BJ (cell line): ENCODE measurements around the gene SNX27. TPM values are rescaled to one million over a fixed set of nuclear protein-coding genes. Genes with fewer than 3 reads are reported as not detected.
A peak's percentile ranks its signal among the peaks of the same experiment; 100 is the strongest.

Experiments used
- CTCF ChIA-PET: fragments of 350-600 bp; formaldehyde crosslinking; extraction: SDS; loops from one replicate; lab custom pipeline; 2021; ENCODE audit warnings: antibody characterized with exemption, inconsistent platforms; lab: Yijun Ruan, JAX
- POLR2A ChIA-PET: fragments of 300-600 bp; sonication (Branson Sonifier 250); formaldehyde crosslinking; extraction: SDS; loops from one replicate; lab custom pipeline; 2021; ENCODE audit warnings: antibody characterized with exemption; lab: Charles Lee
- DNase-seq: peaks from one replicate; pipeline ENCODE4 v3.0.0-alpha.2; 2011; ENCODE audit warnings: low read depth
- H3K27me3 ChIP-seq: 2 replicates; pipeline ENCODE4 v1.6.0; 2011; ENCODE audit warnings: low read length; ENCODE audit not compliant: control insufficient read depth, insufficient read depth
- H3K36me3 ChIP-seq: 2 replicates; pipeline ENCODE4 v1.5.1; 2011; ENCODE audit warnings: low read length; ENCODE audit not compliant: control insufficient read depth, insufficient read depth
- H3K4me3 ChIP-seq: 2 replicates; pipeline ENCODE4 v1.5.1; 2011; ENCODE audit warnings: low read depth, mild to moderate bottlenecking, control low read depth, low read length
- CTCF ChIP-seq: IDR thresholded peaks from 2 replicates; pipeline ENCODE4 v1.5.1; 2011; ENCODE audit warnings: low read depth, mild to moderate bottlenecking, control low read depth, inconsistent platforms, low read length, moderate library complexity; ENCODE audit not compliant: insufficient read depth
- polyA minus RNA-seq: library from RNA; depleted of rRNA, polyadenylated mRNA; stranded (reverse); fragments of >200 nt; gene quantifications from 2 replicates; pipeline ENCODE4 v1.2.3, GENCODE V29; 2011; rRNA and poly(A)+ RNA removed
- polyA plus RNA-seq: library from polyadenylated mRNA; depleted of rRNA; stranded (reverse); fragments of >200 nt; gene quantifications from 2 replicates; pipeline ENCODE4 v1.2.3, GENCODE V29; 2011; rRNA removed

SNX27 gene
- polyA plus RNA-seq (7.0 and 10.4 TPM in 2 replicates), polyA minus RNA-seq (12.4 and 16.9 TPM in 2 replicates)

GRCh38 chr1:151611832-151612500, at the start of gene SNX27:
TSS of gene SNX27 (plus strand) at chr1:151612050. CDS start at chr1:151612202, 152 bp downstream.
- no peak for TF ChIP-seq CTCF
- DNase-seq, result peak; percentile 55
- CTCF ChIA-PET, result interaction anchor here (0.6 to 3.7 kb wide), 2 partner anchors 18 to 59 kb away, joined by 3 to 17 read pairs; no protein-coding TSS in a partner anchor

GRCh38 chr1:151562661-151563060, 49.2 kb upstream of the SNX27 start:
- peaks cover 11% of the 10 kb centered on the region for H3K36me3 ChIP-seq
- ChIA-PET POLR2A (no interaction called here), CTCF (interaction anchor here (1.1 kb wide), 1 partner anchor 9 kb away, joined by 3 read pairs; no protein-coding TSS in a partner anchor)
- TF ChIP-seq CTCF, result no peak
- no peak overlapping the region for H3K4me3 ChIP-seq
- no peak for DNase-seq
- H3K27me3 ChIP-seq, result no peaks in the 10 kb centered on the region

More at GRCh38 chr1:151611832-151612500, at the start of gene SNX27:
- H3K4me3 ChIP-seq, result peak within 1 kb of the TSS; percentile 97
- no peaks in the 10 kb centered on the region for H3K27me3 ChIP-seq
- H3K36me3 ChIP-seq, result no peaks in the 10 kb centered on the region
- POLR2A ChIA-PET, result no interaction called here

- CTCF ChIA-PET, result no interaction called here
- no peak for DNase-seq
- no peak overlapping the region for H3K4me3 ChIP-seq
- peaks cover 11% of the 10 kb centered on the region for H3K36me3 ChIP-seq
- no peaks in the 10 kb centered on the region for H3K27me3 ChIP-seq
- no peak for TF ChIP-seq CTCF
- POLR2A ChIA-PET, result no interaction called here
Measured at GRCh38 chr1:151563376-151563775, 48.5 kb upstream of the SNX27 start.

- no peak for DNase-seq
- H3K27me3 ChIP-seq, result no peaks in the 10 kb centered on the region
- POLR2A ChIA-PET, result no interaction called here
- CTCF ChIA-PET, result interaction anchor here (1.1 to 1.2 kb wide), 3 partner anchors 13 to 31 kb away, joined by 3 read pairs; no protein-coding TSS in a partner anchor
- no peak overlapping the region for H3K4me3 ChIP-seq
- TF ChIP-seq CTCF, result no peak
- H3K36me3 ChIP-seq, result peaks cover 20% of the 10 kb centered on the region
Measured at GRCh38 chr1:151565502-151566189, 46.2 kb upstream of the SNX27 start.

- ChIA-PET POLR2A (no interaction called here), CTCF (interaction anchor here (1.2 kb wide), 1 partner anchor 497 kb away, joined by 3 read pairs; no protein-coding TSS in a partner anchor)
- no peak for TF ChIP-seq CTCF
- peaks cover 31% of the 10 kb centered on the region for H3K36me3 ChIP-seq
- no peaks in the 10 kb centered on the region for H3K27me3 ChIP-seq
- no peak for DNase-seq
- no peak overlapping the region for H3K4me3 ChIP-seq
Measured at GRCh38 chr1:151568626-151569088, 43.2 kb upstream of the SNX27 start.
